CD4-positive, alpha-beta T cell treated with Interleukin-6 for 4 hours (primary cell): Measurements from ENCODE around the gene TRIM47.

Source experiments
- DNase-seq: peaks from one replicate; pipeline ENCODE4 v3.0.0-alpha.2; 2020; ENCODE audit warnings: mixed read lengths

The TRIM47 gene

GRCh38 chr17:75906143-75906884 lies 27.9 kb upstream of the TRIM47 start:
- DNase-seq, result no peak

GRCh38 chr17:75904749-75905521 lies 26.6 kb upstream of the TRIM47 start, which contains the start of gene MRPL38:
MRPL38 (minus strand) TSS chr17:75904884; CDS start chr17:75904875, 9 bp downstream.
- peak; percentile 92 for DNase-seq

GRCh38 chr17:75902406-75902805 lies 24.0 kb upstream of the TRIM47 start:
- no peak for DNase-seq

- no peak for DNase-seq
These were observed 23.3 kb upstream of the TRIM47 start for GRCh38 chr17:75901727-75902126.

- no peak for DNase-seq
These were observed 22.5 kb upstream of the TRIM47 start for GRCh38 chr17:75900691-75901533.

- DNase-seq, result no peak
These were observed 21.5 kb upstream of the TRIM47 start for GRCh38 chr17:75899767-75900468.

GRCh38 chr17:75899353-75899752 lies 21.0 kb upstream of the TRIM47 start:
- no peak for DNase-seq

GRCh38 chr17:75898791-75899190 lies 20.4 kb upstream of the TRIM47 start:
- DNase-seq, result no peak

GRCh38 chr17:75898065-75898464 lies 19.7 kb upstream of the TRIM47 start:
- no peak for DNase-seq

- no peak for DNase-seq
These were observed 19.0 kb upstream of the TRIM47 start for GRCh38 chr17:75897160-75898019.

GRCh38 chr17:75896415-75897159 lies 18.2 kb upstream of the TRIM47 start, which contains the start of gene TRIM65:
TRIM65 (minus strand) TSS chr17:75896951; CDS start chr17:75896937, 14 bp downstream.
- DNase-seq, result peak; percentile 86

GRCh38 chr17:75895370-75896155 lies 17.2 kb upstream of the TRIM47 start:
- DNase-seq, result no peak

GRCh38 chr17:75894049-75894733 lies 15.8 kb upstream of the TRIM47 start:
- no peak for DNase-seq

- no peak for DNase-seq
These were observed 15.1 kb upstream of the TRIM47 start for GRCh38 chr17:75893305-75894048.

GRCh38 chr17:75892556-75893224 lies 14.3 kb upstream of the TRIM47 start:
- DNase-seq, result no peak

- no peak for DNase-seq
These were observed 13.5 kb upstream of the TRIM47 start for GRCh38 chr17:75891605-75892555.
